NCI-H2029 (cell line): ENCODE data around the gene CLDN22.

Experiments used
- DNase-seq: peaks from one replicate; lab custom pipeline; 2025; lab: John Stamatoyannopoulos, UW

The CLDN22 gene

DNA sequence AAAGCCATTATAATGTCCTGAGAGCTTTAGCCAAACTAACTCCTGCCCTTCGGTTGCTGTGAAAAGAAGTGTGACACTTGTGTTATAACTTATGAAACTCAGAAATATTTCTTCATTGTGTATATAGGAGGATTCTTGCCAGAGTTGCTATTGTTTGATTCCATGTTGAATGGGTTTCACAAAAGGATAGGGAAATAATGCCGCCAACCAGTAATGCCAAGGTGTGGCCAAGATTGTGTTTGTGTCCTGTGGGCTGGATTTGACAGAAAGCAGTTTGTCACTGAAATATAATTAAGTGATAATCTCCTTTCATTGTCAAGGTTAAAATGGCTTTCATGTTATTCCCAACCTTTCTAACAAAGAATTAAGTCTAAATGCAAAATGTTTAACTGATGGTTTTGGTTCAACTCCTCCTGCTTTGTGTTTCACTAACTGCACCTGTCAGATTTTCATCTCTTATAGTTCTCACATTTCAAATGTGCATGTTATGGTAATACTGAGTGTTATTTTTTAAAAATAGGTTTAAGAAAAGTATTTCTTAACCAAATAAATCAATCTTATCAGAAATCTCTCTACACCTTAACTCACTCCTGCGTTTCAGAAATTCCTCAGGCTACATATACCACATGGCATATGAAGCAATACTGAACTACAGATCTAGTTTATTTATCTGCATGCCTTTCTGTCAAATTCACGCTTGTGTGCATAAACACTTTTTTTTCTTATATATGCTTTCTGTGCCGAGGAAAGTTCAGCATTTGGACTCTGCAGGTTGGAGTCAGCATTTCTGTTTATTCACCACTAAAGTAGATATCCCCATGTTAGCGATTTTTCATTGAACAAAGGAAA, at the start of gene CLDN22:
CLDN22 (minus strand) TSS at position 66 of the 849 bp plus-strand sequence; CDS start at position 8, 58 bp downstream.
- no peak for DNase-seq

DNA sequence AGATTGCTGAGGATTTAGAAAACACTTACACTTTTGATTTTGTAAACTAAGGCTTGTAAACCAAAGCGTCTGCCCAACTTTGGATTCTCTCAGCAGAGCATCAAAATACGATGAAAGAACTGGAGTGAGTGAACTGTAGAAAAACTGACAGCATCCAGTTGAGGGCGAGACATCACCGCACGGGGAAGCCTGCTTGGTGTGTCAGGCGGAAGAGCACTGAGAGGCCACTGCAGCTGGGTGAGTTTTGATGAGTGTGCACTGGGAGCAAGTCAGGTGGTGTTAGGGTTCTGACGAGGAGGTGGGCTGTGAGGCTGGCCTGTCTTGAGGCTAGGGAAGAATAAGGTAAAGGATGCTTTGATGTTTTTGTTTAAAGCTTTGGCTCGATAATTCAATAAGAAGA, 49.0 kb upstream of the CLDN22 start:
- no peak for DNase-seq

DNA sequence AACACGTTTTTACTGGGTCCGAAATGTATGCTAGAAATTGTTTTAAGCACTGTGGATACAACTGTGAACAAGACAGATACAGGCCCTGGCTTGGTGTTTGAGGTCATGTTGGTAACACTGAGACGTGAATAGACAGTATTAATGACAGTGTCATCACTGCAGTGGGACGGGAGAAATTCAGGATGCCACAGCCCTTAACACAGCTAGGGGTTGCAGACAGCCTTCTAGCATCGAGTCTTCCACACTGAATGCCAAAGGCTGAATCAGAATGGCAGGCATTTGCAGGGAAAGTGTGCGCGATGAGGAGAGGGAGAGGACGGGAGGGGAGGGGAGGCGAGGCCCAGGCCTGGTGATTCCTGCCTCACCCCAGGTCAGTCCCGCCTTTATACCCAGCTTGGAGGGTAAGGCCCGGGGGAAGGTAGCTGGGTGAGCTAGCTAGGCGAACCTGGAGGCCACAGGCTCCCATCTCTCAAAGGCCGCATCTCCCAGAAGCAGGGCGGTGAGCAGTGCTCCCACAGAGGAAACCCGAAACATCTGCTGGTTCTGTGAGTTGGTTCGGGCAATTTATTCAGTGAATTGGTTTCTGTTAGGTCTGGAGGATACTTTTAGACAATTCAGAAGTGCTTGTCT, 46.2 kb upstream of the CLDN22 start:
- no peak for DNase-seq

DNA sequence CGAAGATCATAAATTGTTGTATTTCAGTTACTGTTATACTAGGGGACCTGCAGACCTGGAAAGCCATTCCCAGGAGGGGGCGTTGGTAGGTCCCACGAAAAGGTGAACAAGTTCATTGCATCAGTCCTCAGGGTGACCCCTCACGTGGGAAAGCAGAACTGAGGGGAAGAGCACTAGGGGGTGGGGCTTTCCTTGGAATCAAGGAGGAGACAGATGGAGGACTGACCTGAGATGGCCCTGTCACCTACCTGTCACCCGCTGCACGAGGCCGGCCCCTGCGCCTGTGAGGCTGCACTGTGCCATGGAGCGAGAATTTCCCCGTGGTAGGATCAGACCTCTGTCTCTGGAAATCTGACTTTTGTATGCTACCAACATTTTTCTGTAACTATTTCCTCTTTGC, 43.9 kb upstream of the CLDN22 start:
- no peak for DNase-seq

DNA sequence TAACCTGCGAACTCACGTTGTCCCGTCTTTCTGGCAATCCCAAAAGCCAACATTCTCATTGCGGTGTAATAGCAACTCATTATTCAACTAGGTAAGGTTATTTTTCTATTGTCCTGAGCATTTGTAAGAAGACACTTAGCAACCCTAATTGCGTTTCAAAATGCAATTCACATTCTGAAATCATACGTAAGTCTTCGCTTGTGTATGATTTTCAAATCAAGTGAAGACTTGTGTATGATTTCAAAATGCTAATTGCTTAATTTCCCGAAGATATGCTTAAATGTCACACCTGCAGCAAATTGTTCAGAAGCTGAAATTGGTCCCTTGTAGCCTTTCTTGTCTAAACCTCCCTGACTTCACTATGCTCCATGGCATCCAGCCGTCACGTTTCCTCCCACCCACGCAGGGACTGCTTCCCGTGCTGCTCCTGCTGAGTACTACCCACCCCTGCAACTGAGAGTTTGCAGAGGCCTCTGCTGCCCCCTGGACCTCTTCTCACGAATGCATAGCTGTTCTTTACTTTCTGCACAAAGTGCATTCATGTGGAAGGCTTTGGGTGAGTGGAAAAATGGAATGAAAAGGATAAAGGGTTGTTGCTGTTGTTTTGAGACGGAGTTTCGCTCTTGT, 43.0 kb upstream of the CLDN22 start:
- no peak for DNase-seq

DNA sequence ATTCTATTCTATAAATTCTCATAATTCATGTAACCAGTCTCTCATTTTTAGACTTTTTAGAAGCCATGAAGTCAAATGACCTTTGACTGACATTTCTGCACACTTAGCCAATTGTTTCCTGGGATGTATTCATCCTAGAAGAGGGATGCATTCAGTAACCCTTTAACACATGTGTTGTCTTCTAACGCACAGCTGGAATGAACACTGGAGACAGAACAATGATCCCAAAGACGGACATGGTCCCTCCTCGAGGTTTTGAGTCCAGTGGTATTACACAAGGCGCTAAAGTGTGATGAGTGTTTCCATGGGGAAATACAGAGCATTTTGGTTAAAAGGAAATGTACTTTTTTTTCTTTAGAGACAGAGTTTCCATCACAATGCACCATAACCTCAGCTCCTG, 42.0 kb upstream of the CLDN22 start:
- DNase-seq: no peak

DNA sequence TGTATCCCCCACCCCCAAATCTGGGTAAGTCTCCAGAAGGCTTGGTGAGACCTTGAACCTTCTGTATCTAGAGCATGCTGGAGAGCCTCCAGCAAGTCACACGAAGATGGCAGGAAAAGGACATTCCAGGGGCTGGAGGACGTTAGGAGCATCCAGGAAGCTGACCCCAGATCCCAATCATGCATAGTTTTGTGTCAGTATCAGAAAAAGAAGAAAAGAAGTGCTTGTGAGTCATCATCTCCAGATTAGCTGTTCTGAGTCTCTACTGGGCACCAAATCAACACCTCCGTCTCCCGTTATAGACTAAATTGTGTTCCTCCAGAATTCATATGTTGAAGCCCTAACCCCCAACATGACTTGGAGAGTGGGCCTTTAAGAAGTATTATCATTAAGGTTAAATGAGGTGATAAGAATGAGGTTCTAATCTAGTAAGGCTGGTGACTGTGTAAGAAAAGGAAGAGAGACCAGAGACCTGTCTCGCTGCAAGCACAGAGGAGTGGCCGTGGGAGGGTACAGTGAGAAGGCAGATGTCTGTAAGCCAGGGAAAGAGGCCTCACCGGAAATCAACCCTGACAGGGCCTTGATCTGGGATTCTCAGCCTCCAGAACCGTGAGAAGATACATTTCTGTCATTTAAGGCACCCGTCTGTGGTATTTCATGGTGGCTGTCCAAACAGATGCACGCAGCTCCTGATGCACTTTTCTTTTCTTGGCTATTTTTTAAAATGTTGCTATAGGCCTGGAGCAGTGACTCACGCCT, 40.3 kb upstream of the CLDN22 start:
- DNase-seq: no peak

DNA sequence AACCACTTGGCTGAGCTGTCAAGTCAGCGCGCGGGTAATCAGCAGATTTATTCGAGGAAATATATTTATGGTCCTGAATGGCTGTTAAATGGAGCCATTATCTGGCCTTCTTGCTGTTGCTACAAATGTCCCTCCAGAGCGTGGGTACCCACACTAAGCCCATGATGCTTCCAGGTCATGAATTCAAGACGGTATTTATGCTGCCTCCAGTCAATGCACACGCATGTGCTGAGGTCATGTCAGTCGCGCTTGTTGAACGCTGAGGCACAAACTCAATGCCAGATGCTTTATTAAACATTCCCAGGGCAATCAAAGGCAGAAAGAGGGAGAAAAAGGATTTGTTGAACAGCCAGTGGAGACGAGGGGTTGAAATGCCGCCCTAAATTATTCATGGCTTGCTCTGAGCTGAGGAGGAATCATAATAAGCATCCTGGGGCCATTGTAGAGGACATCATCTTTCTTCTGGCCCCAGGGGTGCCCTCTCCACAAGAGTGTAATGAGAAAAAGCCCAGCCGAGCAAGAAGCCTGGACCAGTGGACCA, 38.2 kb upstream of the CLDN22 start:
- no peak for DNase-seq

DNA sequence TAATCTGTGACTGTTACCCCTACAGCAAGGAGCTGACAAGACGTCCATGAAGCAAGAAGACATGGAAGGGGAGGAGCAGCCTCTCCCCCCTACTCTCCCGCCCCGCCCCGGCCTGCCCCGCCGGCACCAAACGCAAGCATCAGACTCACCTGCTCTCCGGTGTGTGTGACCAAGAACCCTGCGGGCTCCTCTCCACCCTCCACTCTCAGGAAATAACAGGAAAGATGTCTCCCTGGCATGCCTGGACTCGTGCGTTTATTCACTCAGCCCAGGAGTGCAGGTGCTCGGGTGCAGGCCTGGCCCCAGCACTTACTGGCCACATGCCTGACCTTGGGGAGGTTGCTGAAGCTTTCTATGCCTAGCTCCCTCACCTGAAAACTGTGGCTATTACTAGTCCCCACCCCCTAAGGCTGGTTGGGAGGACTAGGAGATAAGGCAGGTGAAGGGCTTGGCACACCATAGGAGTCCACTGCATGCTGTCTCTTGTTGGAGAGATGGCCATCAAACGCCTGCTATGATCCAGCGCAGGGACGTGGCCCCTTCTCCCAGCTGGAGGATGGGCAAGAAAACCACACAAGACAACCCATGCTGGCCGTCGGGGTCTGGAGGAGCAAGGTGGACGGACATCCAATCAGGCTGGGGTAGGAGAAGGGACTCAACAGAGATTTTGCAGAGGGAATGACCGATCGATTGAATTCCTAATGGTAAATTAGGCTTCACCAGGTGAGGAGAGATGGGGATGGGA, 37.0 kb upstream of the CLDN22 start:
- DNase-seq: no peak

DNA sequence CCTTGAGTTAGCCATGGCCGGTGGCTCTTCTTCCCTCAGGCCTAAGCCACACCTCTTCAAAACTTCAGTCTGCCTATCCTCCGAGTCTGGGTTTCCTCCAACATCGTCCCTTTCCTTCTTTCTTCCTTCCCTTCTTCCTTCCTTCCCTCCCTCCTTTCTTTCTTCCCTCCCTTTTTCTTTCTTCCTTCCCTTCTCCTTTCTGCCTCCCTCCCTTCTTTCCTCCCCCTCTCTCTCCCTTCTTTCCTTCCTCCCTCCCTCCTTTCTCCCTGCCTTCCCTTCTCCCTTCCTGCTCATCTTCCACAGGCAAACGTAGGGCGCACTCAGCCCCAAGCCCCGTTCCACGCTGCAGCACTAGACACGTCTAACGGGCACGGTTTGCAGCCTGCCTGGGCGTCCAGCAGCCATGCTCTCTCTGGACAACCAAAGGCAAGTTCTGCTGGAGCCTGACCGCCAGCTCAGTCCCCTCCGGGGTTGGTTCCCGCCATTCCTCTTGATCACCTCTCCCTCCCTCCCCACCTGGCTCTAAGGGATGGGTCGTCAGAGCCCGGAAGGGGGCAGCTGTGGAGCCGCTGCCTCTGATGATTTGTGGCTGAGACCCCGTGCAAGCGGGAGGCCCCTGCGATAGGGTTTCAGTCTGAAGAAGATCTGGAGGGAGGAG, 36.2 kb upstream of the CLDN22 start:
- DNase-seq: no peak

DNA sequence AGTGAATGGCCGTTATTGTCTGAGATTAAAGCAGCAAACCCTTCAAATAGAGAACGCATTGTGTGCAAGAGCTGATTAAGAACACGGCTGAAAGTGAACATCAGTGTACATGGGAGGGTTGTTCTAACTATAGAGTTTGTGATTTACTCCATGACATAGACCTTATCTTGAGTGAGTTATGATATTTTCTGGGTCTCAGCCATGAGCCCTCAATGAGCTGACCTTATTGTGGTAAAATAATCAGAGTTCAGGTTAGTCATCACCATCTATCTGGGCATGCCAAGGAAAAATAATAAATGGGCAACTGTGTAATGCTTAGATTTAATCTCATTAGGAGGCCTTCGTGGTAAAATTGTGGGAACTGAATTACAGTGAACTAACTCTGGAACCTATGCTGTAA, 35.3 kb upstream of the CLDN22 start:
- no peak for DNase-seq

DNA sequence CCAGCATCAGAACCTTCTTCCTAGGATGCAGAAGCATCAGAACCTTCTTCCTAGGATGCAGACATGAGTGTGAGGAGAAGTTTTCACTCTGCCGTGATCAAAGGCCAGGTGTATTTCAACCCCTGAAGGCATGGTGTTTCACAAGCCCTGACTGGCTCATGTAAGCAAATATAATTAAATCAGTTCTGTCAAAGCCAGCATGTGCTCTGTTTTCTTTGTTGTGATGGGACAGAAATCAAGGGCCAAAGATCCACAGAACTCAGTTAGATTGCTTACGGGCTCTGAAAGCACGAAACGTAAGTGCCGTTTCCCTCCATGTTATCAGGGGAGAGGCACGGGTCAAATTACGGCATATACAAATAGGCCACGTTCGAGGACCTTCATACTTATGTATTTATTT, 34.1 kb upstream of the CLDN22 start:
- DNase-seq: peak; percentile 16

DNA sequence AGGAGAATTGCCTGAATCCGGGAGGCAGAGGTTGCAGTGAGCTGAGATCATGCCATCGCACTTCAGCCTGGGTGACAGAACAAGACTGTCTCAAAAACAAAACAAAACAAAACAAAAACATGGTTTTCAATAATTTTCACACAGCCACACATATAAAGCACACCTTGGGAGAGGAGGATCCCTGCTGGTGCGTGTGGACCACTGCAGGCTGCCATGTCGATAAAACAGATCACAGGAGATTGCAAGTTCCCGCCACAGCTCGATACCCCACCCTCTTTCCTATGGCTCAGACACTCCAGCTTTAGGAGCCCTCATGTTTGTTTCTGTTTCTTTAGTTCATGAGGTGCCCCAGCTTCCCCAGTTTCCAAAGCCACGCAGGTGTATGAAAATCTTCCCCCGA, 33.5 kb upstream of the CLDN22 start:
- no peak for DNase-seq

DNA sequence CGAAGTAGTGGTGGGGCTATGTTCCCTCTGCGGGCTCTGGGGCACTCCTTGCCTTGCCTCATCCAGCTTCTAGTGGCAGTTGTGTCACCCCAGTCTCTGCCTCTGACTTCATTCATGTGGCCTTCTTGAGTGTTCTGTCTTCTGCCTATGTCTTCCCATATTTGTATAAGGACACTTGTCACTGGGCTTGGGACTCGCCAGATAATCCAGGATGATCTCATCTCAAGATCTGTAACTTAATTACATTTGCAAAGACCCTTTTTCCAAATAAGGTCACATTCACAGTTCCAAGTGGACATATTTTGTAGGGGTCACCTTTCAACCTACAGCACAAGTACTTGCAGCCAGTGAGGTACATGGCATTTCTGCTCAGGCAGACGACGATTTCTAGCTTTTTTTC, 32.5 kb upstream of the CLDN22 start:
- DNase-seq: no peak

DNA sequence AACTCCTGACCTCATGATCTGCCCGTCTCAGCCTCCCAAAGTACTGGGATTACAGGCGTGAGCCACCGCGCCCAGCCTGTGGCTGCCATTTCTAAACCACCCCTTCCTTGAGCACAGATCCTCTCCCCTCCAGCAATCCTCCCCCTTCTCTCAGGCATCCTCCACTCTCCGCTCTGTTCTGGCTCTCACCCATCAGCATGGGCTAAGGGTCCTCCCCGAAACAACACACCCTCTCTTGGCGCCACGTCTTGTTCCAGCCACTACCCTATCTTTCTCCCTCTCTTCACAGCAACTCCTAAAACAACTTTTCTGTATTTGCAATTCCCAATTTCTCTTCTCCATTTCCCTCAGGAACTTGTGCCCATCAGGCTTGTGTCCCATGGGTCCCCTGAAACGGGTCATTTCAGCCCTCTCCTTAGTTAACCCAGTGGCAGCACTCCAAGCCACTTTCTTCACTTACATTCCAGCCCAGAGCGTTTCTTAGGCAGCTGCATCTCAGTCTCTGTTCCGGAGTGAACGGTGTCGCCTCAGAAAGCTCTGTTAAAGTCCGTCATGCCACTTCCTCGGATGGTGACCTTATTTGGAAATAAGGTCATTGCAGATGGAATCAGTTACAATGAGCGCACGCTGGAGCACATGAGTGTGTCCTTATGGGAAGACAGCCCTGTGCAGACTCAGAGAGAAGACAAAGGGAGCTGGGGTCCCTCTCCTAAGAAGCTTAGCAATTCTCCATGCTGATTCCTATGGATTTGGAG, 30.4 kb upstream of the CLDN22 start:
- no peak for DNase-seq

DNA sequence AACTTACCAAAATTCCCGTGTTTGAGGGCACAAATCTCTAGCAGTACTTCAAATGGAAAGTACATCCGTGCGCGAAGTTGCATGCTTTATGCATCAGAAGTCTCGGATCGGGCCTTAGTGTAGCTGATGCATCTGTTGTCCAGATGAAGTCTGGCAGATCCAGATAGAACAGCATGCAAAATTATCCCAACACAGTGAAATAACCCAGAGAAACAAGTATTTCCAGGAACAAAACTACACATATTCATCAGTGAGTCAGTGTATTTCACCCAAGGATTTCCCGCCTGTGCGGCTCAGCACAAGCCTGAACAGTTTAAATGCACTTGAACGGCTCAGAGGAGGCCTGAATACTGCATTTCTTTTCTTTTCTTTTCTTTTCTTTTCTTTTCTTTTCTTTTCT, 29.6 kb upstream of the CLDN22 start:
- DNase-seq: no peak

DNA sequence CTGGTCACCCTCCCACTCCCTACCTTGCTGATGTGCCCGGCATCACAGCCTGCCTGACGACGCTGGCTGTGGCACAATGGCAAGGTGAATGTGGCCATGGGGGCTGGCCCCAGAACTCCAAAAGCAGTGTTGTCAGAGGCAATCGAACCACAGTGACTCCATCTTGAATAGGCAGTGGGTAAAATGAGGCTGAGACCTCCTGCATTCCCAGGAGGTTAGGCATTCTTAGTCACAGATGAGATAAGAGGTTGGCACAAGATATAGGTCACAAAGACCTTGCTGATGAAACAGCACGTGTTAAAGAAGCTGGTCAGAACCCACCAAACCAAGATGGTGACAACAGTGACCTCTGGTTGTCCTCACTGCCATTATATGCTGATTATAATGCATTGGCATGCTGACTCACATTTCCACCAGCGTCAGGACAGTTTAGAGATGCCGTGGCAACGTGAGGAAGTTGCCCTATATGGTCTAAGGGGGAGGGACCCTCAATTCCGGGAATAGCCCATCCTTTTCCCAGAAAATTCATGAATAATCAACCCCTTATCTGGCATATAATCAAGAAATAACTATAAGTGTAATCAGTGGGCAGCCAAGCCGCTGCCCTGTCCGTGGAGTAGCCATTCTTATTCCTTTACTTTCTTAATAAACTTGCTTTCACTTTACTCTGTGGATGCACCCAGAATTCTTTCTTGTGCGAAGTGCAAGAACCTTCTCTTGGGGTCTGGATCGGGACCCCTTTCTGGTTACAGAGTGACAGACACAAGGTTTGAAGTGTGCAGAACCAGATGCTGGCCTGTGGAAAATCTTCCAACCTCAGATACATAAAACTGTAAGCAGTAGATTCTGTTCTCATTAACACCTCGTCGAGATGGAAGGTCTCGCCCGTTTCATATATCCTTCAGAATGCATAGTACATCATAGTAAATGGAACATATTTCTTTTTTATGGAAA, 28.9 kb upstream of the CLDN22 start:
- no peak for DNase-seq

DNA sequence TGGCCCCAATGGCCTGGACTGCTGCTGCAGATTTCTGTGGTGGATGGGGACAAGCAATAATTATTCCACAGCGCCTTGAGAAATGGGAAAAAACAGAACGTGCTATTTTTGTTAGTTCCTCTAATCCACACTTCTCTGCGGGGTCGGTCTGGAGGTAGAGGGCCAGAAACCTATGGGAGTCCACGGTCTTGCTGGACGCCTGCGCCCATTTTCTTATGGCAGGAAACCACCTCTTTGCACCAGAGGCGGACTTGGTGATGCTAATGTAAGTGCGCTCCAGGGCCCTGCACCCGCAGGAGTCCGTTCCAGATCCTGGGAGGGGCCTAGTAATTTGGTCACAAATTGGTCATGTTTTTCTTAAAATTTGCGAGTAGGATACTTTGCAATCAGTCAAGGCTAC, 28.1 kb upstream of the CLDN22 start:
- DNase-seq: no peak

DNA sequence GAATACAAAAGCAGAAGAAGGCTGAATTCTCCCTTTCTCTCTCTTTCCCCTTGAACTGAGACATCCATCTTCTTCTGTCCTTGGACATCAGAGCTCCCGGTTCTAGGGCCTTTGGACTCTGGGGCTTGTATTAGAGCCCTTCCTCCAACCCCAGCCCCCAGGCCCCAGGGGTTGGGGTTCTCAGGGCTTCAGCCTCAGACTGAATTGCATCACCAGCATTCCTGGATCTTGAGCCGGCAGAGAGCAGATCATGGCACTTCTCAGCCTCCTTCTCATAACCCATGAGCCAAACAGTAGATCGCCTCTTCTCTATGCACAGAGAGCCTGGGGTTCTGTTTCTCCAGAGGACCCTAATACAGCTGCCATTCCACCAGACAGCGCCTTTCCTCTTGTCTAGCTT, 27.5 kb upstream of the CLDN22 start:
- no peak for DNase-seq
